Left lung (tissue), 10 donors: ENCODE data around the gene CHTF8. TPM values are rescaled to one million over a fixed set of nuclear protein-coding genes. Genes with fewer than 3 reads are reported as not detected.

Experiments
- ATAC-seq: fragments of 200-7000 bp; cut with Tn5 transposase; one replicate; pipeline ENCODE4 v1.9.1; 2020; ENCODE audit warnings: moderate library complexity
- DNase-seq, 4 donors: peaks; one replicate each; pipeline ENCODE4 v3.0.0-alpha.2; 2013 to 2020
- H3K27ac ChIP-seq, 2 donors: fragments of 200-600 bp; sonication (generic) in 1 of 2; one replicate each; pipeline versions ENCODE4 v1.5.0 to v1.8.0; 2020 to 2021
- H3K27me3 ChIP-seq, 2 donors: fragments of 200-600 bp; sonication (generic) in 1 of 2; one replicate each; pipeline versions ENCODE4 v1.5.0 to v1.8.0; 2020 to 2021
- H3K36me3 ChIP-seq, 2 donors: fragments of 200-600 bp; sonication (generic) in 1 of 2; one replicate each; pipeline versions ENCODE4 v1.5.0 to v1.8.0; 2020 to 2021
- H3K4me1 ChIP-seq, 2 donors: fragments of 200-600 bp; one replicate each; pipeline ENCODE4 v1.8.0; 2021
- H3K4me3 ChIP-seq, 2 donors: fragments of 200-600 bp; sonication (generic) in 1 of 2; one replicate each; pipeline versions ENCODE4 v1.5.0 to v1.8.0; 2020 to 2021; ENCODE audit warnings: mild to moderate bottlenecking in 1 of 2
- H3K9me3 ChIP-seq, 2 donors: fragments of 200-600 bp; sonication (generic) in 1 of 2; one replicate each; pipeline versions ENCODE4 v1.5.0 to v1.8.0; 2020 to 2021
- intact Hi-C, 2 donors: fragments of 100-400 bp; cut with DNase I; formaldehyde crosslinking; loops; one replicate each; pipeline versions ENCODE4 v1.11.2 to v1.14.2; 2022
- polyA plus RNA-seq, 6 donors: library from polyadenylated mRNA; unstranded; fragments of 120-200 nt; gene quantifications; one replicate each; pipeline ENCODE4 v1.2.1, GENCODE V29; 2013; ENCODE audit not compliant: insufficient read length in 6 of 6
- total RNA-seq, 2 donors: library from RNA; stranded (reverse); fragmentation: NEBNext Ultra II Directional; extraction: Animal tissue kit (Norgen Biotek cat#: 25700); gene quantifications; one replicate each; pipeline ENCODE4 v1.2.1, GENCODE V29; 2021
- TF ChIP-seq, protein P1 (sequence below), 2 donors: fragments of 200-600 bp; sonication (generic) in 1 of 2; IDR thresholded peaks; one replicate each; pipeline versions ENCODE4 v1.5.0 to v1.8.0; 2021; ENCODE audit warnings: antibody characterized with exemption in 2 of 2
- donor health status: DM: no; HTN: yes; CAD: no.
- donor health status: DM: no; HTN: no; CAD: no.

Gene CHTF8
- total and polyA plus RNA-seq, 8 donors = 93.4 to 142 (median 124) TPM

DNA sequence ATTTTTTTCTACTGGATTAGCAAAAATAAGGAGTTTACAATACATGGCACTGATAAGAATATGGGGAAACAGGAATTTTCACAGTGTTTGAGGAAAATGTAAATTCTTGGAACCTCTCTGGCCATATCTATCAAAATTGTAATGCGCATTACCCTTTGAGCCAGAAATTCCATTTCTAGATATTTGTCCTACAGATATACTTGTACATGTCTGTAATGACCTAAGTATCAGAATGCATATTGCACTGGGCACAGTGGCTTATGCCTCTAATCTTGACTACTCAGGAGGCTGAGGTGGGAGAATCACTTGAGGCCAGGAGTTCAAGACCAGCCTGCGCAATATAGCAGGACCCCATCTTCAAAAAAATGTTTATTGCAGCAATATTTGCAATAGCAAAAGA lies 52.7 kb downstream of the CHTF8 start:
- Histone ChIP-seq H3K36me3 (peaks cover 0 to 18% of the 10 kb centered on the region in 2 donors), H3K4me1 (no peaks in the 10 kb centered on the region), H3K9me3 (no peaks in the 10 kb centered on the region), H3K4me3 (no peak overlapping the region), H3K27me3 (no peaks in the 10 kb centered on the region), H3K27ac (no peak overlapping the region)
- intact Hi-C loops = no loop called here
- TF ChIP-seq, protein P1, sequence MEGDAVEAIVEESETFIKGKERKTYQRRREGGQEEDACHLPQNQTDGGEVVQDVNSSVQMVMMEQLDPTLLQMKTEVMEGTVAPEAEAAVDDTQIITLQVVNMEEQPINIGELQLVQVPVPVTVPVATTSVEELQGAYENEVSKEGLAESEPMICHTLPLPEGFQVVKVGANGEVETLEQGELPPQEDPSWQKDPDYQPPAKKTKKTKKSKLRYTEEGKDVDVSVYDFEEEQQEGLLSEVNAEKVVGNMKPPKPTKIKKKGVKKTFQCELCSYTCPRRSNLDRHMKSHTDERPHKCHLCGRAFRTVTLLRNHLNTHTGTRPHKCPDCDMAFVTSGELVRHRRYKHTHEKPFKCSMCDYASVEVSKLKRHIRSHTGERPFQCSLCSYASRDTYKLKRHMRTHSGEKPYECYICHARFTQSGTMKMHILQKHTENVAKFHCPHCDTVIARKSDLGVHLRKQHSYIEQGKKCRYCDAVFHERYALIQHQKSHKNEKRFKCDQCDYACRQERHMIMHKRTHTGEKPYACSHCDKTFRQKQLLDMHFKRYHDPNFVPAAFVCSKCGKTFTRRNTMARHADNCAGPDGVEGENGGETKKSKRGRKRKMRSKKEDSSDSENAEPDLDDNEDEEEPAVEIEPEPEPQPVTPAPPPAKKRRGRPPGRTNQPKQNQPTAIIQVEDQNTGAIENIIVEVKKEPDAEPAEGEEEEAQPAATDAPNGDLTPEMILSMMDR (IDR thresholded peaks at IDR 0.05) = no peak
- DNase-seq = no peak
- no peak for ATAC-seq

DNA sequence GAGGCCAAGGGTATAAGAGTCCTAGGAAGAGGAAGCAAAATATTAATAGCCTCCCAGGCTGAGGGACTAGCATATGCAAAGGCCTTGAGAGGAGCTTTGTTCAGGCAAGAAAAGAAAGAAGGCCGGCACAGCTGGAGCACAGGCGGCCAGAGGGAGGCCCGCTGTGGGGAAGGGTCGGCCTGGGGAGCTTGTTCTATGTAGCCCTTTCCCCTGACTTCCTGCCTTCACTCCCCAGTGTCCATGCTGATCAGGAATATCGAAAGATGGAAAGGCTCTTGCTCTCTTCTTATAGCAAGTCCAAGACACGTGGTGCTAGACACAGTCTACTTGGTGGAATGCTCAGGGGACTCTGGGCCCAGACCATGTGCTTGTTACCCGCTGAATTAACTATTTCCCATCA lies 54.3 kb downstream of the CHTF8 start:
- Histone ChIP-seq H3K27me3 (no peaks in the 10 kb centered on the region), H3K9me3 (no peaks in the 10 kb centered on the region), H3K27ac (no peak overlapping the region), H3K4me3 (no peak overlapping the region), H3K36me3 (peaks cover 0 to 3% of the 10 kb centered on the region in 2 donors), H3K4me1 (no peaks in the 10 kb centered on the region)
- TF ChIP-seq, protein P1 (IDR thresholded peaks at IDR 0.05) = no peak
- intact Hi-C loops = no loop called here
- ATAC-seq = no peak
- DNase-seq = no peak

DNA sequence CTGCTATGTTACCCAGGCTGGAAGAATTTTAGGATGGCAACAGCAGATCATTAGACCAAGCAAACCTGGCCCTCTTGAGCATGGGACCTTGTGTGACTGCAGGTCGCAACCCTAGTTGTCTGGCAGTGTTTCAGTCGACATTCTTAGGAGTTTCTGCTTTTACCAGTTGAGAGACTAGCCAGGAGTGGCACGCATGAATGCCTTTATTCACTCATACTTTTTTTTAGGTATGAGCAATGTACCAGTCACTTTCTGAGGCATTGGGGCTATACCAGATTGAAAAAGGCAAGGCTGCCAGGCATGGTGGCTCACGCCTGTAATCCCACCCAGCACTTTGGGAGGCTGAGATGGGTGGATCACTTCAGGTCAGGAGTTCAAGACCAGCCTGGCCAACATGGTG lies 55.1 kb downstream of the CHTF8 start:
- Histone ChIP-seq H3K27ac (no peak overlapping the region), H3K4me3 (no peak overlapping the region), H3K4me1 (no peaks in the 10 kb centered on the region), H3K36me3 (no peaks in the 10 kb centered on the region), H3K9me3 (no peaks in the 10 kb centered on the region), H3K27me3 (no peaks in the 10 kb centered on the region)
- TF ChIP-seq, protein P1 (IDR thresholded peaks at IDR 0.05) = no peak
- ATAC-seq (peak; percentile 4), DNase-seq (no peak)
- intact Hi-C loops = no loop called here

DNA sequence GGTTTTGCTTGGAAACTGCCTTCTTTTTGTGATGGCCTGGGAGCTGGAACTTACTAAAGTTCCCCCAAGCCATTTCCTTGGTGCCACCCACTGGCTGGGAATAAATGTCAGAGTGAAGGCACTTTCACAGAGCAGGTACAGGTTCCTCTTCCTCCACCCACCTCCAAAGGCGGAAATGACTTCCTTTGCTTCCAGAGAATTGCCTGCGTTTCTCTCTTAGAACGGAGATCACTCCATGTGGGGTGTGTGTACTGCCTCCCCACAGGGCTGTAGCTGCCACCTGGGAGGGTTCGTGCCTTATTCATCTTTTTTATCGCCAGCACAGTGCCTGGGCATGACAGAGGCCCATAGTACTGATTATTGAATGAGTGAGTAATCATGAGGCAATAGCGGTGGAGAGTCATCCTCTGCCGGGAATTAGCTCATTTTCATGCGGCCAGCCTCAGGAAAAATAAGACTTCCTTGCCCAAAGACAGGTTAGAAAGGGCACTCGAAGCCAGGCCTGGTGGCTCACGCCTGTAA lies 59.1 kb downstream of the CHTF8 start:
- DNase-seq = no peak
- ATAC-seq = peak; percentile 57
- no peak overlapping the region for H3K4me3 ChIP-seq
- H3K36me3 ChIP-seq = no peaks in the 10 kb centered on the region
- H3K27me3 ChIP-seq = no peaks in the 10 kb centered on the region
- no peaks in the 10 kb centered on the region for H3K4me1 ChIP-seq
- H3K27ac ChIP-seq = peak overlapping the region; percentile 46 to 76
- H3K9me3 ChIP-seq = no peaks in the 10 kb centered on the region
- TF ChIP-seq, protein P1 (IDR thresholded peaks at IDR 0.05) = no peak
- intact Hi-C loops = no loop called here

DNA sequence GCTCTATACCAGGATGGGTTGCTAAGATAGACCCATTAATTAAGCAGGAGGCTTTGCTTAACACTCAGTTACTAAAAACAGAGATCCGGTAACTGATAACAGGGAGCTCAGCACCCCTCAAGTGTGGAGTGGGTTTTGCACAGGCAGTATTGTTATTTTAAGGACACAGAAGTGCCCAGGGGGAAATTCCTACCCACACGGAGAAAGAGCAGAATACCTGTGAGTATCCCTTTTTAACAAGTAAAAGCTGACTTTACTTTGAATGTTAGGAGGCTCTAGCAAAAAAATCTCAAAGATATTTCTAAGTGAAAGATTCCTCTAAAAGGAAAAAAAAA lies 59.8 kb downstream of the CHTF8 start:
- intact Hi-C loops = no loop called here
- H3K27ac ChIP-seq = peak overlapping the region; percentile 46 to 76
- H3K27me3 ChIP-seq = no peaks in the 10 kb centered on the region
- H3K36me3 ChIP-seq = no peaks in the 10 kb centered on the region
- no peaks in the 10 kb centered on the region for H3K9me3 ChIP-seq
- ATAC-seq = peak; percentile 5
- no peak for DNase-seq
- no peak overlapping the region for H3K4me3 ChIP-seq
- no peaks in the 10 kb centered on the region for H3K4me1 ChIP-seq
- TF ChIP-seq, protein P1 (IDR thresholded peaks at IDR 0.05) = no peak
